ENCODE data around the gene SNAI1.

SNAI1 gene

DNA sequence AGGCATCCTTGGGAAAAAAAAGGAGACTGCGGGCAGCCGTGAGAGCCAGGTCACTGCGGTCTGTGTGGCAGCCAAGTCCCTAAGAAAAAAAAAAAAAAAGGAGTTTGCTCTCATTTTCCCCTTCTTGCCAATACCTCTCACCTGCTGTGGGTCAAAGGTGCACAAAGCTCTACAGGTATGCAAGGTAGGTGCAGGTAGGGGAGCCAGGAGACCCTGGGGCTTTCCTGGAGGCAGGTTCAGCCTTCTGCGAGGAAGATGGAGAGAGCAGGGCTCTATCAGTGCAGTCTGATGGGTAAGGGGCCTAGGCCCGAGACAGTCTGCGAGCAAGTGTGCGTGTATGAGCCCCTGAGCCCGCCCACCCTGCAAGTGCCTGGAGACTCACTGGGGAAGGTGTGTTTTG is 12.3 kb upstream of the SNAI1 start:
- no peak for TF ChIP-seq EGR1 (IDR thresholded peaks at IDR 0.05)
- TF ChIP-seq TCF12 (IDR thresholded peaks at IDR 0.05; ENCODE audit: low read depth) = no peak
- no peak for TF ChIP-seq EP300 (IDR thresholded peaks at IDR 0.05; ENCODE audit: borderline replicate concordance)
- no peak for TF ChIP-seq CREB1 (IDR thresholded peaks at IDR 0.05; ENCODE audit: low read depth)
- TF ChIP-seq YY1 (IDR thresholded peaks at IDR 0.05; ENCODE audit: low read depth) = no peak
- no peak for TF ChIP-seq NFIC (IDR thresholded peaks at IDR 0.05)
- TF ChIP-seq, protein P1, sequence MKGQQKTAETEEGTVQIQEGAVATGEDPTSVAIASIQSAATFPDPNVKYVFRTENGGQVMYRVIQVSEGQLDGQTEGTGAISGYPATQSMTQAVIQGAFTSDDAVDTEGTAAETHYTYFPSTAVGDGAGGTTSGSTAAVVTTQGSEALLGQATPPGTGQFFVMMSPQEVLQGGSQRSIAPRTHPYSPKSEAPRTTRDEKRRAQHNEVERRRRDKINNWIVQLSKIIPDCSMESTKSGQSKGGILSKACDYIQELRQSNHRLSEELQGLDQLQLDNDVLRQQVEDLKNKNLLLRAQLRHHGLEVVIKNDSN (IDR thresholded peaks at IDR 0.05) = no peak
- TF ChIP-seq RAD21 (IDR thresholded peaks at IDR 0.05; ENCODE audit: low read depth) = no peak
- TF ChIP-seq ZBTB7A (IDR thresholded peaks at IDR 0.05; ENCODE audit: low read depth) = no peak
- no peak for TF ChIP-seq TAF1 (IDR thresholded peaks at IDR 0.05; ENCODE audit: low read depth)
- TF ChIP-seq TEAD4 (IDR thresholded peaks at IDR 0.05) = no peak
- TF ChIP-seq CEBPB (IDR thresholded peaks at IDR 0.05) = no peak
- no peak for TF ChIP-seq FOXM1 (IDR thresholded peaks at IDR 0.05; ENCODE audit: borderline replicate concordance, low read depth)
- TF ChIP-seq, protein P2, sequence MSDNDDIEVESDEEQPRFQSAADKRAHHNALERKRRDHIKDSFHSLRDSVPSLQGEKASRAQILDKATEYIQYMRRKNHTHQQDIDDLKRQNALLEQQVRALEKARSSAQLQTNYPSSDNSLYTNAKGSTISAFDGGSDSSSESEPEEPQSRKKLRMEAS (IDR thresholded peaks at IDR 0.05) = no peak
- TF ChIP-seq, protein P3, sequence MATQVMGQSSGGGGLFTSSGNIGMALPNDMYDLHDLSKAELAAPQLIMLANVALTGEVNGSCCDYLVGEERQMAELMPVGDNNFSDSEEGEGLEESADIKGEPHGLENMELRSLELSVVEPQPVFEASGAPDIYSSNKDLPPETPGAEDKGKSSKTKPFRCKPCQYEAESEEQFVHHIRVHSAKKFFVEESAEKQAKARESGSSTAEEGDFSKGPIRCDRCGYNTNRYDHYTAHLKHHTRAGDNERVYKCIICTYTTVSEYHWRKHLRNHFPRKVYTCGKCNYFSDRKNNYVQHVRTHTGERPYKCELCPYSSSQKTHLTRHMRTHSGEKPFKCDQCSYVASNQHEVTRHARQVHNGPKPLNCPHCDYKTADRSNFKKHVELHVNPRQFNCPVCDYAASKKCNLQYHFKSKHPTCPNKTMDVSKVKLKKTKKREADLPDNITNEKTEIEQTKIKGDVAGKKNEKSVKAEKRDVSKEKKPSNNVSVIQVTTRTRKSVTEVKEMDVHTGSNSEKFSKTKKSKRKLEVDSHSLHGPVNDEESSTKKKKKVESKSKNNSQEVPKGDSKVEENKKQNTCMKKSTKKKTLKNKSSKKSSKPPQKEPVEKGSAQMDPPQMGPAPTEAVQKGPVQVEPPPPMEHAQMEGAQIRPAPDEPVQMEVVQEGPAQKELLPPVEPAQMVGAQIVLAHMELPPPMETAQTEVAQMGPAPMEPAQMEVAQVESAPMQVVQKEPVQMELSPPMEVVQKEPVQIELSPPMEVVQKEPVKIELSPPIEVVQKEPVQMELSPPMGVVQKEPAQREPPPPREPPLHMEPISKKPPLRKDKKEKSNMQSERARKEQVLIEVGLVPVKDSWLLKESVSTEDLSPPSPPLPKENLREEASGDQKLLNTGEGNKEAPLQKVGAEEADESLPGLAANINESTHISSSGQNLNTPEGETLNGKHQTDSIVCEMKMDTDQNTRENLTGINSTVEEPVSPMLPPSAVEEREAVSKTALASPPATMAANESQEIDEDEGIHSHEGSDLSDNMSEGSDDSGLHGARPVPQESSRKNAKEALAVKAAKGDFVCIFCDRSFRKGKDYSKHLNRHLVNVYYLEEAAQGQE (IDR thresholded peaks at IDR 0.05; ENCODE audit: low read depth) = no peak

DNA sequence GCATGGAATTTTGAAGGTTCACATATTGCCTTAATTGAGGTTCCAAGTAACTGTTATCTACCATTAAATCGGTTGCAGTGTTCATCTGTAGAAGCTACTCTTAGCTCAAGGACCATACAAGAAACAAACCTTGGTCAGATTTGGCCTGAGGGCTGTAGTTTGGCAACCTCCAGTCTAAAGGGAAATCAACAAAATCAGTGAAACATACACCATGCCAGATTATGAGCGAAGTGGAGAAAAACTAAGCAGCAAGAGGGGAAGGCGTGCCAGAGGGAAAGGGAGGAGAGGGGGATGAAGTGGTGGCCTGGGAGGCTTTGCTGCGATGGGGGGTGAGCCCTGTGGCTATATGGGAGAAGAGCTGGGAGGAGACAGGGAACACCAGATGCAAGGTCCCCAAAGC is 8.8 kb upstream of the SNAI1 start:
- TF ChIP-seq, protein P2 (IDR thresholded peaks at IDR 0.05) = no peak
- TF ChIP-seq, protein P3 (IDR thresholded peaks at IDR 0.05; ENCODE audit: low read depth) = no peak
- TF ChIP-seq YY1 (IDR thresholded peaks at IDR 0.05; ENCODE audit: low read depth) (no peak), ZBTB7A (IDR thresholded peaks at IDR 0.05; ENCODE audit: low read depth) (no peak), TCF12 (IDR thresholded peaks at IDR 0.05; ENCODE audit: low read depth) (no peak), EGR1 (IDR thresholded peaks at IDR 0.05) (no peak), TEAD4 (IDR thresholded peaks at IDR 0.05) (no peak), TAF1 (IDR thresholded peaks at IDR 0.05; ENCODE audit: low read depth) (no peak), CREB1 (IDR thresholded peaks at IDR 0.05; ENCODE audit: low read depth) (no peak)
- TF ChIP-seq, protein P1 (IDR thresholded peaks at IDR 0.05) = no peak

DNA sequence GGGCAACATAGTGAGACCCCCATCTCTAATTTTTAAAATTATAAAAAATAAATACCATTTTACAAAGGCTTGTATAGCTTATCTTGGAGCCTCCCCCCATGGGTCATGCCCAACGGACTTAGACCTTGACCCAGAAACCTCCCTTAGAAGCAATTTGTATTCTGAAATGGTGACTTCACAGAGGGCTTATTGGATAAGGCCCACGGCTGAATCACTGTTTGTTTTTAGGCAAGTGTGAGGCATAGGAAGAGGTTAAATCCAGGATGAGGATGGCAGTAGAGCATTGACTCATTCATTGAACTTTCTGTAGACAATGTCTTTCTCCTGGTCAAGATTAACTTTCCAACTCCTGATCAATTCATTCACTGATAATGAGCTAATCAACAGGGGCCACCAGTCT is 6.2 kb upstream of the SNAI1 start:
- TF ChIP-seq RAD21 (IDR thresholded peaks at IDR 0.05; ENCODE audit: low read depth) (no peak), FOXM1 (IDR thresholded peaks at IDR 0.05; ENCODE audit: borderline replicate concordance, low read depth) (no peak)

DNA sequence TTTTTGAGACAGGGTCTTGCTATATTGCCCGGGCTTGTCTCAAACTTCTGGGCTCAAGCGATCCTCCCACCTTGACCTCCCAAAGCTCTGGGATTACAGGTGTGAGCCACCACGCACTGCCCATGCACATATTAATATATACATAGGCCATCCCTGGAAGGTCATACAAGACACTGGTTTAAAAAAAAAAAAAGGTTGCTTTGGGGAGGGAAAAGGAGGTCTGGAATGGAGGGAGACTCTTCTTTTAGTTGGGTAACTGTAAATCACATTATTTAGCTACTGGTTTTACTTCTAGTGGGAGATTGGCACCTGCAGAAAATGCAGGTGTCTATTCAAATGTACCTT is 4.1 kb upstream of the SNAI1 start:
- TF ChIP-seq YY1 (IDR thresholded peaks at IDR 0.05; ENCODE audit: low read depth) (no peak), TCF12 (IDR thresholded peaks at IDR 0.05; ENCODE audit: low read depth) (peak; percentile 7; the same call in 1 of the 2 replicates)

DNA sequence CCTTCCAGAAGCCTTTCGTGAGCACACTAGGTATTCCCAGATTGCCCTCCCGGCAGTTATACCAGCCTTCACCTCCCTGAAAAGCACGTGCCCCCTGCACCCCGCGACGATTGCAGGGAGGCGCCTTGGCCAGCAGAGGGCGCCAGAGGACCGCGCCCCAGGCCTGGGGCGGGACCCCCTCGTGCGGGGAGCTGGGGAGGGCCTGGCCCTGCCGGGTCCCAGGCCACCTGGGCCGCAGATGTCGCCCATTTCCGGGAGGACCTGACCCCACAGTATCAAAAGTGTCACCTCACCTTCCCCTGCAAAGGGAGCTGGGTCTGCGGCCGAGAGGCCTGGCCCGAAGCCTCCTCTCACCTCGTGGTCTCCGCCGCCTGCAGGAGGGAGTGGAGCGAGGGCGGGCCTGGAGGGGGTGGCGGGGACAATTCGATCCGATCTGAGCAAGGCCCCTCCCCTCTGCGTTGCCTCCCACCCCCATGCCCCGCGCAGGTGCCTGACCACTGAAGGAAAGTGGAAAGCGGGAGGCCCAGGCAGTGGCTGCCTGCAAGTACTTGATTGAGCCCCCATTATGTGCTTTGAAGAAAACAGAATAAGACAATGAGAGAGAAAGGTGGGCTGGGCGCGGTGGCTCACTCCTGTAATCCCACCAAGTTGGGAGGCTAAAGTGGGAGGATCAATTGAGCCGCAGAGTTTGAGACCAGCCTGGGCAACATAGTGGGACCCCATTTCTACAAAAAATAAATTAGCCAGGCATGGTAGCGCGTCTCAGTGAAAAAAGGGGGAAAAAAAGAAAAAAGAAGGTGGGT is 3.5 kb upstream of the SNAI1 start:
- TF ChIP-seq TEAD4 (IDR thresholded peaks at IDR 0.05) (no peak), CEBPB (IDR thresholded peaks at IDR 0.05) (no peak), NFIC (IDR thresholded peaks at IDR 0.05) (no peak), CREB1 (IDR thresholded peaks at IDR 0.05; ENCODE audit: low read depth) (no peak), RAD21 (IDR thresholded peaks at IDR 0.05; ENCODE audit: low read depth) (peak; percentile 95), EGR1 (IDR thresholded peaks at IDR 0.05) (no peak), EP300 (IDR thresholded peaks at IDR 0.05; ENCODE audit: borderline replicate concordance) (no peak), TCF12 (IDR thresholded peaks at IDR 0.05; ENCODE audit: low read depth) (no peak), YY1 (IDR thresholded peaks at IDR 0.05; ENCODE audit: low read depth) (no peak), TAF1 (IDR thresholded peaks at IDR 0.05; ENCODE audit: low read depth) (no peak), ZBTB7A (IDR thresholded peaks at IDR 0.05; ENCODE audit: low read depth) (peak; percentile 85), FOXM1 (IDR thresholded peaks at IDR 0.05; ENCODE audit: borderline replicate concordance, low read depth) (no peak)
- TF ChIP-seq, protein P1 (IDR thresholded peaks at IDR 0.05) = peak; percentile 81
- TF ChIP-seq, protein P3 (IDR thresholded peaks at IDR 0.05; ENCODE audit: low read depth) = no peak
- TF ChIP-seq, protein P2 (IDR thresholded peaks at IDR 0.05) = peak; percentile 89
